ENCODE data around the gene PRPSAP1.

GRCh38 chr17:76260220-76260619 is 93.5 kb downstream of the PRPSAP1 start:
- TF ChIP-seq TCF12 (IDR thresholded peaks at IDR 0.05) (no peak), ZBTB33 (IDR thresholded peaks at IDR 0.05; ENCODE audit: borderline replicate concordance, low read depth) (no peak), CTCF (IDR thresholded peaks at IDR 0.05) (no peak), POLR2AphosphoS5 (IDR thresholded peaks at IDR 0.05; ENCODE audit: low read depth, low read length) (no peak), EP300 (IDR thresholded peaks at IDR 0.05; ENCODE audit: borderline replicate concordance in 1 of 2, low read depth in 1 of 2, low read length in 1 of 2) (no peak), RFX5 (IDR thresholded peaks at IDR 0.05; ENCODE audit: low read length) (no peak), YY1 (IDR thresholded peaks at IDR 0.05; ENCODE audit: low read depth) (no peak), ELF1 (IDR thresholded peaks at IDR 0.05) (no peak), EZH2phosphoT487 (IDR thresholded peaks at IDR 0.05; ENCODE audit: borderline replicate concordance, low read depth) (no peak), JUND (IDR thresholded peaks at IDR 0.05) (no peak)

All from SK-N-SH (cell line).